HCT116 (cell line): Measurements from ENCODE around the gene SLC16A13.

Experiments
- ATF3 ChIP-seq: IDR thresholded peaks from 2 replicates; pipeline ENCODE4 v1.6.1; 2012
- CTCF ChIP-seq, 3 experiments: fragments of 200-600 bp in 1 of 3; sonication (generic) in 1 of 3; IDR thresholded peaks in 2 of 3; conservative IDR thresholded peaks in 1 of 3; 2 replicates each; pipeline ENCODE4 v1.5.1; 2012 to 2017; ENCODE audit warnings: low read depth in 2 of 3, low read length in 2 of 3, antibody characterized with exemption in 1 of 3, borderline replicate concordance in 1 of 3, control low read depth in 1 of 3, mild to moderate bottlenecking in 1 of 3, mixed read lengths in 1 of 3, mixed run types in 1 of 3, moderate library complexity in 1 of 3; ENCODE audit not compliant: insufficient read depth in 1 of 3
- JUND ChIP-seq: IDR thresholded peaks from 2 replicates; pipeline ENCODE4 v1.6.1; 2012
- POLR2AphosphoS5 ChIP-seq: IDR thresholded peaks from 2 replicates; pipeline ENCODE4 v1.6.1; 2011; ENCODE audit warnings: mild to moderate bottlenecking, low read depth, low read length, moderate library complexity
- REST ChIP-seq: IDR thresholded peaks from 2 replicates; pipeline ENCODE4 v1.6.1; 2012; ENCODE audit warnings: low read depth
- SIN3A ChIP-seq: IDR thresholded peaks from 2 replicates; pipeline ENCODE4 v1.6.1; 2012; ENCODE audit warnings: low read depth
- SP1 ChIP-seq: IDR thresholded peaks from 2 replicates; pipeline ENCODE4 v1.6.1; 2012; ENCODE audit warnings: low read depth
- ZFX ChIP-seq: fragments of 450-650 bp; IDR thresholded peaks from 2 replicates; pipeline ENCODE4 v1.6.1; 2017

- no peak for TF ChIP-seq CTCF (IDR thresholded peaks at IDR 0.05 in 2 of 3, conservative IDR thresholded peaks at IDR 0.05 in 1 of 3; ENCODE audit: borderline replicate concordance in 1 of 3, insufficient read depth in 1 of 3, low read depth in 2 of 3, low read length in 2 of 3)
- TF ChIP-seq POLR2AphosphoS5: no peak
- TF ChIP-seq ZFX: no peak
- TF ChIP-seq SIN3A: no peak
- no peak for TF ChIP-seq ATF3
- TF ChIP-seq REST: no peak
- TF ChIP-seq SP1: no peak
- TF ChIP-seq JUND: no peak
These were observed 20.6 kb downstream of the SLC16A13 start for GRCh38 chr17:7056386-7056785.
